K562 (cell line): Measurements from ENCODE around the gene GLE1. TPM values are rescaled to one million over a fixed set of nuclear protein-coding genes. Genes with fewer than 3 reads are reported as not detected.

Source experiments
- AFF4 ChIP-seq: sonication (generic); formaldehyde crosslinking; IDR thresholded peaks from 2 replicates; pipeline ENCODE4 v1.8.0; 2023; ENCODE audit warnings: mild to moderate bottlenecking, missing genetic modification reagents
- CREB3 ChIP-seq: fragments of 450-650 bp; conservative IDR thresholded peaks from 2 replicates; pipeline ENCODE4 v1.6.1; 2016; ENCODE audit warnings: missing genetic modification characterization, low read depth, mild to moderate bottlenecking, missing compliant biosample characterization, moderate library complexity
- DLX4 ChIP-seq: fragments of 250-450 bp; sonication (Bioruptor Pico); IDR thresholded peaks from 2 replicates; pipeline ENCODE4 v1.6.1; 2021; ENCODE audit warnings: mild to moderate bottlenecking
- FOXK1 ChIP-seq: sonication (generic); formaldehyde crosslinking; IDR thresholded peaks from 2 replicates; pipeline ENCODE4 v1.8.0; 2022; ENCODE audit warnings: missing genetic modification reagents, mild to moderate bottlenecking, borderline replicate concordance
- HDGF ChIP-seq: fragments of 450-650 bp; IDR thresholded peaks from 2 replicates; pipeline ENCODE4 v1.6.1; 2016
- IRF9 ChIP-seq: fragments of 450-650 bp; IDR thresholded peaks from 2 replicates; pipeline ENCODE4 v1.6.1; 2016; ENCODE audit warnings: missing biosample characterization, missing genetic modification characterization
- NCOA4 ChIP-seq: fragments of 450-650 bp; IDR thresholded peaks from 2 replicates; pipeline ENCODE4 v1.6.1; 2018; ENCODE audit warnings: mild to moderate bottlenecking; ENCODE audit not compliant: partially characterized antibody
- NCOA6 ChIP-seq: fragments of 450-650 bp; IDR thresholded peaks from 2 replicates; pipeline ENCODE4 v1.6.1; 2017; ENCODE audit warnings: mild to moderate bottlenecking
- POLR2H ChIP-seq: IDR thresholded peaks from 2 replicates; pipeline ENCODE4 v1.6.1; 2016; ENCODE audit warnings: missing genetic modification characterization, low read depth, mild to moderate bottlenecking, control low read depth, missing compliant biosample characterization, moderate library complexity
- PTRF ChIP-seq: fragments of 450-650 bp; IDR thresholded peaks from 2 replicates; pipeline ENCODE4 v1.6.1; 2016; ENCODE audit warnings: mild to moderate bottlenecking, missing genetic modification characterization, missing compliant biosample characterization
- RAD51 ChIP-seq: fragments of 450-650 bp; IDR thresholded peaks from 2 replicates; pipeline ENCODE4 v1.7.1; 2016; ENCODE audit warnings: low read depth, mild to moderate bottlenecking, borderline replicate concordance
- RNF2 ChIP-seq: sonication (generic); IDR thresholded peaks from 2 replicates; pipeline ENCODE4 v1.6.1; 2016
- SFPQ ChIP-seq: fragments of 200-400 bp; formaldehyde crosslinking; IDR thresholded peaks from 2 replicates; pipeline ENCODE4 v1.6.1; 2017; ENCODE audit warnings: mild to moderate bottlenecking, low read depth, low read length, moderate library complexity
- ZFPM2 ChIP-seq: fragments of 250-450 bp; sonication (Bioruptor Pico); IDR thresholded peaks from 2 replicates; pipeline ENCODE4 v1.5.1; 2022; ENCODE audit warnings: mild to moderate bottlenecking
- ZNF133 ChIP-seq: fragments of 250-450 bp; sonication (Bioruptor Pico); IDR thresholded peaks from 2 replicates; pipeline ENCODE4 v1.4.0; 2020; ENCODE audit warnings: mild to moderate bottlenecking
- ZNF408 ChIP-seq: fragments of 250-450 bp; sonication (Bioruptor Pico); IDR thresholded peaks from 2 replicates; pipeline ENCODE4 v1.4.0; 2020; ENCODE audit warnings: low read depth, mild to moderate bottlenecking, moderate library complexity
- ZNF444 ChIP-seq: fragments of 250-450 bp; sonication (Bioruptor Pico); IDR thresholded peaks from 2 replicates; pipeline ENCODE4 v1.4.0; 2020; ENCODE audit warnings: mild to moderate bottlenecking, moderate library complexity
- ZNF740 ChIP-seq, 3 experiments: fragments of 200-800 bp in 1 of 3; sonication (Bioruptor generic) in 1 of 3; sonication (generic) in 1 of 3; formaldehyde crosslinking in 1 of 3; IDR thresholded peaks; 2 replicates each; pipeline versions ENCODE4 v1.6.1 to v1.8.0; 2016 to 2022; ENCODE audit warnings: mild to moderate bottlenecking in 2 of 3, missing compliant biosample characterization in 2 of 3, missing genetic modification characterization in 2 of 3, missing genetic modification reagents in 1 of 3
- polyA plus RNA-seq, 8 experiments: library from polyadenylated mRNA; depleted of rRNA in 4 of 8; stranded (reverse) in 5 of 8; unstranded in 3 of 8; fragments of >200 nt; fragmentation: Nextera tagmentation in 2 of 8; fragmentation: Illumina TruSeq in 1 of 8; extraction: Ambion mirVana in 2 of 8; extraction: Trizol in 1 of 8; gene quantifications; 2 replicates each; pipeline versions ENCODE4 v1.2.1 to v1.2.3, GENCODE V29; 2011 to 2014; ENCODE audit warnings: inconsistent platforms in 1 of 8, missing spikeins in 1 of 8
- total RNA-seq, 7 experiments: library from RNA; depleted of rRNA in 6 of 7; stranded (reverse); fragments of >200 nt in 6 of 7; fragmentation: Illumina TruSeq in 2 of 7; extraction: Trizol in 2 of 7; gene quantifications; 2 replicates each; pipeline versions ENCODE4 v1.2.1 to v1.2.3, GENCODE V29; 2011 to 2021; ENCODE audit warnings: low replicate concordance in 1 of 7

The GLE1 gene
- total and polyA plus RNA-seq, 9 of the 15 experiments (the other 6 are each of a cell fraction or from before 2014, with no cell fraction given) = 15.9 to 44.8 (median 37.6) TPM

GRCh38 chr9:128554155-128554862 lies 49.8 kb downstream of the GLE1 start (continued):
- TF ChIP-seq CREB3 (tag) (no peak), HDGF (no peak), POLR2H (tag) (no peak), IRF9 (tag) (no peak), AFF4 (CRISPR knock-in tag) (no peak), RNF2 (peak; percentile 37; the same call in 1 of the 2 replicates), PTRF (tag) (no peak), ZFPM2 (no peak), ZNF408 (CRISPR knock-in tag) (no peak), NCOA6 (no peak), SFPQ (no peak), NCOA4 (no peak), FOXK1 (CRISPR knock-in tag) (no peak), DLX4 (no peak), RAD51 (no peak), ZNF133 (CRISPR knock-in tag) (no peak), ZNF444 (CRISPR knock-in tag) (no peak), ZNF740 (CRISPR knock-in tag; IDR thresholded peaks at IDR 0.05) (no peak), ZNF740 (tag; IDR thresholded peaks at IDR 0.05) (0 out of 4 replicates have a peak, but pooled peaks of 1 of the 2 experiments have one; percentile 15)
